Stimulated activated CD4-positive, alpha-beta T cell treated with anti-CD3 and anti-CD28 coated beads, Interleukin-15, amount 100 ng/mL, for 1 hour (primary cell): ENCODE data around the gene IFNL2.
"Not testable (repeated sequence)": the region's sequence is repeated elsewhere in the genome, so short reads cannot be mapped to it uniquely, and the experiment has no call there.

Source experiments
- DNase-seq, 2 donors: peaks; one replicate each; pipeline ENCODE4 v3.0.0-alpha.2; 2020; ENCODE audit warnings: low read depth in 1 of 2, low spot score in 1 of 2

Gene IFNL2

DNA sequence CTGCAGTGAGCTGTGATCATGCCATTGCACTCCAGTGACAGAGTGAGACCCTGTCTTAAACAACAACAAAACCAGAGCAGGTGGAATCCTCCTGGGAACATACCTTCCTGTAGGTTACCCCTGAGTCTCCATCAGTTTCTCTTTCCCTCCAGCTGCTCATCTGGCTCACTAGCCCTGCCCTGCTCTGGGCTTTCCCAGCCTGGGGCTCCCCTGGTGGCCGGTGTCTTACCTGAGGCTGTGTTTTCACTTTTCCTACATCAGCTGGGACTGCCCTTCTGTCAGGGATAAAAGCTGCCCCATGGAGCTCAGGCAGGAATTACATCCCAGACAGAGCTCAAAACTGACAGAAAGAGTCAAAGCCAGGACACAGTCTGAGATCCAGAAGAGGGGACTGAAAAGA, at the start of gene IFNL2:
Gene IFNL2, plus strand, starts transcription at position 312 of the 400 bp plus-strand sequence. CDS start 173 bp downstream, outside the sequence.
- not testable (repeated sequence) for DNase-seq

DNA sequence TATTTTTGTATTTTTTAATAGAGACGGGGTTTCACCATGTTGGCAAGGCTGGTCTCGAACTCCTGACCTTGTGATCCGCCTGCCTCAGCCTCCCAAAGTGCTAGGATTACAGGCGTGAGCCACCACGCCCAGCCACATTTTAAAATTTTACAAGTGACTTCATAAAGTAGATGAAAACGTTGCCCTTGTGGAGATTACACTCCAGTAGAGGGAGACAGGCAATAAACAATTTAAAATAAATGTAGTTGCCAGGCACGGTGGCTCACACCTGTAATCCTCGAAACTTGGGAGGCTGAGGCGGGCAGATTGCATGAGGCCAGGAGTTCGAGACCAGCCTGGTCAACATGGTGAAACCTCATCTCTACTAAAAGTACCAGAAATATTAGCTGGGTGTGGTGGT, 49.1 kb upstream of the IFNL2 start:
- not testable (repeated sequence) for DNase-seq

DNA sequence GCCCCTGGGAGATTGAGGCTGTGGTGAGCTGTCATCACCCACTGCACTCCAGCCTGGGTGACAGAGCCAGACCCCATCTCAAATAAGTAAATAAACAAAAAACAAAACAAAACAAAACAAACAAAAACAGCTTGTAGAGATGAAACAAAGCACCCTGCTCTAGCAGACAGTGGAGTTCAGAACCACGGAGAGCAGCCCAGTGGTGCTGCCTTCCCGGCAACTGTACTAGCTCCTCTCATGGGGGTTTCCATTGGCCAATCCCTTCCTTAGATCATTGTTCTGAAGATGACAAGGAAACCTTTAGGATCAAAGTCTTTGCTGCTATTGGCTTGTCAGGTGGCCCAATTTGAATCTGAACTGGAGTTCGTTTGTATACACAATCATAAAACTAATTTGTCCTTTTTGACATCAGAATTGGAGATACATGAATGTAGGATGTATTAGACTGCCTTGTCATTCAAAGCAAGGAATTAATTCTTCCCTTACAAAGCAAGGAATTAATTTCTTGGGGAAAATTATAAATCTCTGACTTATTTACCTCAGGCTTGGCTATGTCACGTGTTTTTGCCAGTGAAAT, 44.4 kb upstream of the IFNL2 start:
- DNase-seq, result no peak

DNA sequence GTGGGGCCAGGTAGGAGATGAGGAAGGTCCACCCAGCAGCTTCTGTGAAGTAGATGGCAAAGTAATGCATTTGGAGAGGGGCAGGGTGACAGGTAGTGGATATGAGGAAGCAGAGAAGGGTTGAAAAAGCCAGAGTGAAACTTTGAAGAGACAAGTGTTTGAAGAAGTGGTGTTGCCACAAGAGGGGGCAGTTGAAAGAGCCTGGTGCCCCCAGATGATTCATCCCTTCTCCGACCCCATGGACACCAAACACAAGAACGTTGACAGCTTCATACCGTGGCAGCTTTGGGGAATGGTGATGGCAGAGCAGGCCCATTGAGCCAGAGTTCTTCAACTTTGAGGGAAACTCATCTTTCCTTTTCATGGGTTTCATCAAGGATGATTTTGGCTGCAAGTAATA, 43.3 kb upstream of the IFNL2 start:
- no peak for DNase-seq

DNA sequence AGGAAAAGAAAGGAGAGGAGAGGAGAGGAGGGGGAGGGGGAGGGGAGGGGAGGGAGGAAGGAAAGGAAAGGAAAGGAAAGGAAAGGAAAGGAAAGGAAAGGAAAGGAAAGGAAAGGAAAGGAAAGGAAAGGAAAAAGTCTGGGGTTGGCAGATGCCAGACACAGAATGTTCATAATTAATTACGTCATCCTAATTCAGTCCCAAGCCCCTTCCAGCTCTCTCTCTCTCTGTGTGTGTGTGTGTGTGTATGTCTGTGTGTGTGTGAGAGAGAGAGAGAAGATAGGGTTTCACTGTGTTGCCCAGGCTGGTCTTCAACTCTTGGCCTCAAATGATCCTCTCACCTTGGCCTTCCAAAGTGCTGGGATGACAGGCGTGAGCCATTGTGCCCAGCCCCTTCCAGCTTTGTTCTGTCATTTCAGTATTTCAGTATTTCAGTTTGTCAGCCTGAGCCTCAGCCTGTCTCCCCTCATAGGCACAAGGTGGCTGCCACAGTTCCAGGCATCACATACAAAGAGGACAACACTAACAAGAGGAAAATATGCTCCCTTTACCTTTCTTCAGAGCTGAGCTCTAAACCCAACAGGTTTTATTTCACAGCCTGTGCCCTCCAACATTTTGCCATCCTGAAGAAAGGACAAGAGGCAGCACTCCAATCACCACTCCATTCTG, 38.0 kb upstream of the IFNL2 start:
- DNase-seq, result no peak

DNA sequence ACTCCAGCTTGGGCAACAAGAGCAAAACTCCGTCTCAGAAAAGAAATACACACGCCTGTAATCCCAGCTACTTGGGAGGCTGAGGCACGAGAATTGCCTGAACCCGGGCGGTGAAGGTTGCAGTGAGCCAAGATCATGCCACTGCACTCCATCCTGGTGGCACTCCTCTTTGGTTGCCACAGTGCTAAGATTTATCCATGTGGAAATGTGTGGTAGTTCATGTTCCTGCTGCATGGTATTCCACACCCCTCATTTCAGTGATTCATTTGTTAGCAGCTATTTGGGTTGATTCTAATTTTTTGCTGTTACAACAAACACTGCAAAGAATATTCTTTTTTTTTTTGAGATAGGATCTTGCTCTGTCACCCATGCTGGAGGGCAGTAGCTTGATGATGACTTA, 35.5 kb upstream of the IFNL2 start:
- DNase-seq, result no peak

DNA sequence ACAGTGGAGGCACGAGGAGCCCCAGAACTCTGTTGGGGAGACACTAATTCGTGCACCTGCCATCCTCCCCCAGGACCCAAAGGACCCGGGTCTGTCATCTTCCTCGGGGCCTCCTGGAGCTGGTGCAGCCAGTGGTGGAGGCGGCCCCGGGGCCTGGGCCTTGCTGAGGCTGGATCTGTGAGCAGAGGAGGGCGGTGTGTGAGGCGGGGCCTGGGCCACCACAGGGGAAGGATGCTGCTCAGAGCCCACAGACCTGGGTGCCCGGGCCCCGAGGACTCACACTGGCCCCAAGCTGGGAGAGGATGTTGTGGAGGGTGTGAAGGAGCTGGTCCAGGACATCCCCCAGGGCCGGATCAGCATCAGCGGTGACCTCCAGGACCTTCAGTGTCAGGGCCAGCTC, 31.7 kb upstream of the IFNL2 start:
- DNase-seq, result no peak

DNA sequence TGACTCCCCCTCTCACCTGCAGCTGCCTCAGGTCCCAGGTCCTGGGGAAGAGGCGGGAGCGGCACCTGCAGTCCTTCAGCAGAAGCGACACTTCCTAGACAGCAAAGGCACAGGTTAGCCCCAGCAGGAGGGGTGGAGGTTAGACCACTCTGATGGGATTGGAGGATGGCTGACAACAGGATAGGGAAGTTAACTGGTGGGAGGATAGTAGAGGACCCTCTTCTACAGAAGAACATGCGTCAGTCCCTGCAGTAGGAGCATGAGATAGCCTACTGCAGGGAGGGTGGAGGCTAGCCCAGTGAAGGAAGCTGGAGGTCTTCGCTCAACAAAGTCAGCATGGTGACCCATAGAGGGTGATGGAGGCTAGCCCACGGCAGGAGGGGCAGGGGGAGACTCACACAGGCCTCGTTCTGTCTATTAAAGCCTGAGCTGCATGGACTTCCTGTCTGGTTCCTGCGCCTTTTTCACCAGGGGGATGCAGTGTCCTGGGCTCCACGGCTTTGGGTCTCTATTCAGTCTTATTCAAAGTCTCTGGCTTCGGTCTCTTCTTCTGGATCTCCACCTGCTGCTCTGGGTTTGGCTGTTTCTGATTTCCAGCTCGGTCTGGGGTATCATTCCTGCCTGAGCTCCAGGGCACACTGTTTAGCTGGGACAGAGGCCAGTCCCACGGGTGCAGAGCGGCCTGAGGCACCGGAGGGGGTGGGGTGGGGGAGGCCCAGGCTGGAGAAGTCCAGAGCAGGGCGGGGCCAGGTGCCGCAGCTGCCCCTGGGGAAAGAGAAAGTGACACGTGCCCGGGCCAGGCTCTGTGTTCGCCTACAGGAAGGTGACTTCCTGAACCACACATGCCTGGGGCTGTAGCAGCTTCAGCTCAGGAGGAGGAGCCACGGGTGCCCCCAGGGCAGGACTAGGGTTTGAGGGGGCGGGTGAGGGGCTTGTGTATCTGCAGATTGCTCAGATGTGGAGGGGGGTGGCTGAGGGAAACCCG, 30.7 kb upstream of the IFNL2 start:
- peak; percentile 12 to 34 for DNase-seq

DNA sequence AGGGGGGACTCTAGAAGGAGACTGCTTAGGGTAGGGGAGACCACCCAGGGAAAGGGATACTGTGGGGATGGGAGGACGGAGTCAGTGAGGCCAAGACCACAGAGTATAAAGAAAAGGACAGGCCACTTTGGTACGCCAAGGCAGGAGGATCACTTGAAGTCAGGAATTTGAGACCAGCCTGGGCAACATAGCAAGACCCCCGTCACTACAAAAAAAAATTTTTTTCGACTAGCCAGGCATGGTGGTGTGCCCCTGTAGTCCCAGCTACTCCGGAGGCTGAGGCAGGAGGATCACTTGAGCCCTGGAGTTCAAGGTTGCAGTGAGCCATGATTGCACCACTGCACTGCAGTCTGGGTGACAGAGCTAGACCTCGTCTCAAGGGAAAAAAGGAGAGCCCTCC, 30.0 kb upstream of the IFNL2 start:
- DNase-seq, result no peak

DNA sequence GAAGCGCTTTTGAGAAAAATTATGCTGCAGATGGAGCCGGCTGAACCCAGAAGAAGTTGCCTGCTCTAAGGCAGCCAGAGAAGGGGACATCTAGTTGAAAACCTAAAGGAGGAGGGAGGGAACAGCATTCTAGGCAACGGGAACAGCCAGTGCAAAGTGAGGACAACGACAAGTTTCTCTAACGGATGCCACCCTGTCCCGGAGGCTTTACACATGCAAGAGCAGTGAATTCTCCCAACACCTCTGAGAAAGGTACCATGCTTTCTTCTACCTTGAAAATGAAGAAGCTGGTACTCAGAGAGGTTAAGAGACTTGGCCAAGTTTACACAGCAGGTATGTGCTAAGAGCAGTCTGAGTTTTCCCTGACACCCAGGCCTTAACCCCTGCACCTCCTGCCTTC, 29.3 kb upstream of the IFNL2 start:
- no peak for DNase-seq

DNA sequence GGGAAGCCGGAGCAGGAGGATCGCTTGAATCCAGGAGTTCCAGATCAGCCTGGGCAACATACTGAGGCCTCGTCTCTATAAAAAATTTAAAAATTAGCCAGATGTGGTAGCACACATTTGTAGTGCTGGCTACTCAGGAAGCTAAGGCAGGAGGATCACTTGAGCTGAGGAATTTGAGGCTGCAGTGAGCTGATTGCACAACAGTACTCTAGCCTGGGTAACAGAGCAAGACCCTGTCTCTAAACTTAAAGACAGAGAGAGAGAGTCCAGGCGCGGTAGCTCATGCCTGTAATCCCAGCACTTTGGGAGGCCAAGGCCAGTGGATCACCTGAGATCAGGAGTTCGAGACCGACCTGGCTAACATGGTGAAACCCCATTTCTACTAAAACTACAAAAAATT, 27.8 kb upstream of the IFNL2 start:
- DNase-seq, result no peak

DNA sequence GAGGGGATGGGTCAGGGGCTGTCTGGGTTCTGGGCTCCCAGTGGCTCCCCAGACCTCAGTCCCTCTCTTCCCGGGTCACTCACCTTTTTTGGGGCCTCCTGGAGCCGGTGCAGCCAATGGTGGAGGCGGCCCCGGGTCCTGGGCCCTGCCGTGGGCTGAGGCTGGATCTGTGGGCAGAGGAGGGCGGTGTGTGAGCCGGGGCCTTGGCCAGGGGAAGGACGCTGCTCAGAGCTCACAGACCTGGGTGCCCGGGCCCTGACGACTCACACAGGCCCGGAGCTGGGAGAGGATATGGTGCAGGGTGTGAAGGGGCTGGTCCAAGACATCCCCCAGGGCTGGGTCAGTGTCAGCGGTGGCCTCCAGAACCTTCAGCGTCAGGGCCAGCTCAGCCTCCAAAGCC, 24.5 kb upstream of the IFNL2 start:
- not testable (repeated sequence) for DNase-seq

DNA sequence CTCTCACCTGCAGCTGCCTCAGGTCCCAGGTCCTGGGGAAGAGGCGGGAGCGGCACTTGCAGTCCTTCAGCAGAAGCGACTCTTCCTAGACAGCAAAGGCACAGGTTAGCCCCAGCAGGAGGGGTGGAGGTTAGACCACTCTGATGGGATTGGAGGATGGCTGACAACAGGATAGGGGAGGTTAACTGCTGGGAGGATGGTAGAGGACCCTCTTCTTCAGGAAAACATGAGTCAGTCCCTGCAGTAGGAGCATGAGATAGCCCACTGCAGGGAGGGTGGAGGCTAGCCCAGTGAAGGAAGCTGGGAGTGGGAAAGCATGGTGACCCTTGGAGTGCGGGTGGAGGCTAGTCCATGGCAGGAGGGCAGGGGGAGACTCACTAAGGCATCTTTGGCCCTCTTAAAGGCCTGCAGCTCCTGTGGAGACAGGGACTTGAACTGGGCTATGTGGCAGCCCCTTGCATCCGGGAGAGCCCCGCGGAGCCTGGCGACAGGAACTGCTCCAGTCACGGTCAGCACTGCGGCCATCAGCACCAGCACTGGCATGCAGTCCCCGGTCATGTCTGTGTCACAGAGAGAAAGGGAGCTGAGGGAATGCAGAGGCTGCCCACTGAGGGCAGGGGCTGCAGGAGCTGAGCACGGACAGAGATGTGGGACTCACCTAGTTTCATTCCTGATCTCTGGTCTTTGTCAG, 23.6 kb upstream of the IFNL2 start, which contains the start of gene IFNL3:
Gene IFNL3, minus strand, starts transcription at position 597 of the 691 bp plus-strand sequence. Its CDS starts 39 bp downstream, at position 558.
- DNase-seq, result not testable (repeated sequence)

DNA sequence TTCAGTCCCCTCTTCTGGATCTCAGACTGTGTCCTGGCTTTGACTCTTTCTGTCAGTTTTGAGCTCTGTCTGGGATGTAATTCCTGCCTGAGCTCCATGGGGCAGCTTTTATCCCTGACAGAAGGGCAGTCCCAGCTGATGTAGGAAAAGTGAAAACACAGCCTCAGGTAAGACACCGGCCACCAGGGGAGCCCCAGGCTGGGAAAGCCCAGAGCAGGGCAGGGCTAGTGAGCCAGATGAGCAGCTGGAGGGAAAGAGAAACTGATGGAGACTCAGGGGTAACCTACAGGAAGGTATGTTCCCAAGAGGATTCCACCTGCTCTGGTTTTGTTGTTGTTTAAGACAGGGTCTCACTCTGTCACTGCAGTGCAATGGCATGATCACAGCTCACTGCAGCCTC, 23.0 kb upstream of the IFNL2 start:
- DNase-seq, result not testable (repeated sequence)

DNA sequence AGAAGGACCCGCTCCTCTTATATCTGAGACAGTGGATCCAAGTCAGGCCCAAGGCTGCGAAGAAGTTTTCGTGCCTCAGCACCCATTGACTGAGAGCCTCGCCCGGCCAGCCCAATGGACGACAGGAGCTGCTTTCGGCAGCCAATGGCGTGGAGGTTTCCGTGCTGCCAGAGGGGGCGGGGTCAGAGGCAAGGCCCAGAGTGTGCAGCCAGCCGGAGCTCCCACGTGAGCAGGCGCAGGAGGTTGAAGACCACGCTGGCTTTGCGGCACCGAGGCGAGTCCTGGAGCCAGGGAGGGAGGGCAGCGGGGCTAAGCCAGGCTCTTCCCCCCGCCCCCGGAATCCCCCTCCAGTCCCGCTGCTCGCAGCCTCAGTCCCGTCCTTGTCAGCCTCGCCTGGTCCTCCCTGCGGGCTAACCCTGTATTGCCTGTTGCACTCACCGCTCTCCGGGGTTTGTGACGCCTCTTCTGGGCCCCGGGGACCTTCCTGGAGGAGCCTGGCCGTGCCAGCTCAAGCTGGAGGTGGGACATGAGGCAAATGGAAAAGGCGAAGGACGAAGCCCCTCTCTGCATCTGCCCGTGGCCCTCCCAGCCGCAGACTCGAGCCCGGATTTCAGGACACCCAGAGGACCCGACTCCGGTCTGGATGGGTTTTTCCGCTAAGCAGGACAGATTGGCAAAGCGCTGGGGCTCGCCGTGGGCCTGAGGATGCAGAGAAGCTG, 21.1 kb upstream of the IFNL2 start:
- peak in 1 of 2 donors; percentile 22 for DNase-seq

DNA sequence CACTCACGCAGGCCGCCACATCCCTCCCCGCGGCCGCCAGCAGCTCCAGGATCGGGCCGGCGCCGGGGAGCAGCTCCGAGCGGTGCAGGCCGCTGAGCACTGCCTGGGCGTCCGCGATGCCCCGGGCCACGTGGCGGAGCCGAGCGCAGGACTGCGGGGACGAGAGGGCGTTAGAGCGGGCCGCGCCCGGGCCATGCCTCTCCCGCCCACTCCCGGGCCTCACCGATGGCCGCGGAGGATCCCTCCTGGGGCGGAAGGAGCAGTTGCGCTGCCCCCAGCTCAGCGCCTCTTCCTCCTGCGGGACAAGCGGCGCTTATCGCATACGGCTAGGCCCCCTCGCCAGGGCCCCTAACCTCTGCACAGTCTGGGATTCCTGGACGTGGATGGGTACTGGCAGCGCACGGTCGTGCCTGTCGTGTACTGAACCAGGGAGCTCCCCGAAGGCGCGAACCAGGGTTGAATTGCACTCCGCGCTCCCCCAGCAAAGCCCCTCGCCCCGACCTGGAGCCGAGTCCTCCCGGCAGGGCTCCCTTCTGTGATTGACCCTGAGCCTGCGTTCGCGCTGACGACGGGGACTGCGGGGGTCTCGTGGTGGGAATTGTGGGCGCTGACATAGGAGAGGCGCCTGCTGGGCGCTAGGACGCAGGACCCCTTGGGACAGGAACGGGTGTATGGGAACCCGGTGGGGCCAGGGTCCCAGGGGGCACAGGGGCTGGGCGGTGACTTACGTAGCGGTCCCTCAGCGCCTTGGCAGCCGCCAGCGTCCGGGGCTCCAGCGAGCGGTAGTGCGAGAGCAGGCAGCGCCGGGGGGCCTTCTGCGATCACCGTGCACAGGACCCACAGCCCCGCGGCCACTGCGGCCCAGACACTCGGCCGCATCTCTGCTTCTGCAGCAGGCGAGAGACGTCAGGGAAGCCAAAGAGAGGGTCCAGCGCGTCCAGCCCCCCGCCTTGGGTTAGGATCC, 20.2 kb upstream of the IFNL2 start:
- DNase-seq, result no peak

DNA sequence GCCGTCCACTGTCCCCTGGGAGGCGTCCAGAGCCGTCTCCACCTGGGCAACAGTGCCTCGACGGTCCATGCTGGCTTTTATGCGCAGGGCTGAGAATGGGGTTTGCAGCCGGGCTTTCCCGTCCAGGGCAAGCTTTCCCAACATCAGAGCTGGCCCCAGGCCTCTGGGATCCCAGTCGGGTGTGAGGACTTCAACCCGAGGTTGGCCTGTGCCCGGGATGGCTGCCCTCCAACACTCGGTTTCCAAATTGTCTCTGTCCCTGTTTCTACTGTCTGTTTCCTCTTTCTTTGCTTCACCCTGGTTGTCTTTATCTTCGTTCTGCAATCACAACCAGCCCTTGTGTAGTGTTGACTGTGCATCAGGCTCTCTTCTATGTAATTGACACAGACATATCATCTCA, 19.4 kb upstream of the IFNL2 start, which contains the start of gene IFNL4:
Gene IFNL4, minus strand, starts transcription at position 51 of the 400 bp plus-strand sequence.
- no peak for DNase-seq

DNA sequence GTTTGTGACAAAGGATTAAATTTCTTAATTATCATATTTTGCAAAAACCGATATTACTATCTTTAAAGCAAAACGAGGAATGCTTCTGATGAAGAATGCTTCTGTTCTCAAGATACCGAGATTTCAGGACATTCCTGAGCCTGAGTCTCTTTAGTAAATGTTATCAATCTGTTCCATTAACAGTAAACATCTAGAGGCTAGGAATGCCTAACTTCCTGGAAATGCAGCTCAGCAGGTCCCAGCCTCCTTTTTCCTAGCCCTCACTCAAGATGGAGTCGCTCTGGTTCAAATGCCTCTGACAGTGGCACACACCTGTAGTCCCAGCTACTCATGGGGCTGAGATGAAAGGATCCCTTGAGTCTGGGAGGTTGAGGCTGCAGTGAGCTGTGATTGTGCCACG, 17.1 kb upstream of the IFNL2 start:
- no peak for DNase-seq

DNA sequence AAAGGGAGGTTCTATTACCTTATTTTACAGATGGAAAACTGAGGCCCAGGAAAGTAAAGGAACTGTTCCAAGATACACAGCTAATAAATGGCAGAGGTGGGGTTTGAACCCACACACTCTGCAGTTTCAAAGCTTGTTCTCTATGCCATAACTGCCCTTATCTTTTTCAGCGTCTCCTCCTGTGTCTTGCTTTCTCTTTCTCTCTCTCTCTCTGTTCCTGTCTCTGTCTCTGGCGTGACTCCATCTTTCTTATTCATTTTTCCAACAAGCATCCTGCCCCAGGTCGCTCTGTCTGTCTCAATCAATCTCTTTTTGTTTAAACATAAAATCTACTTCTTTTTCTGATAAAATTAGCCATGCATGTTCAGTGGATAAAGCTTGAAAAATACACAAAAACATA, 16.4 kb upstream of the IFNL2 start:
- DNase-seq, result no peak
